Ovary (tissue), 3 donors: ENCODE results near the gene PDK1.

Experiments used
- CTCF ChIP-seq, 3 donors: fragments of 450-650 bp in 2 of 3; fragments of 200-600 bp in 1 of 3; IDR thresholded peaks; one replicate each; pipeline versions ENCODE4 v1.5.1 to v1.8.0; 2016 to 2022; ENCODE audit warnings: antibody characterized with exemption in 3 of 3, mild to moderate bottlenecking in 1 of 3
- EP300 ChIP-seq: sonication (generic); formaldehyde crosslinking; IDR thresholded peaks from one replicate; pipeline ENCODE4 v1.6.1; 2017; ENCODE audit warnings: antibody characterized with exemption
- donor health status: DM: no; HTN: no; CAD: no.

- TF ChIP-seq CTCF (IDR thresholded peaks at IDR 0.05) (no peak), EP300 (no peak)
Measured at GRCh38 chr2:172578860-172579512, 23.1 kb downstream of the PDK1 start.
